HepG2 (cell line): ENCODE data around the gene CENPB. TPM values are rescaled to one million over a fixed set of nuclear protein-coding genes. Genes with fewer than 3 reads are reported as not detected.

Experiments
- ARID2 ChIP-seq: sonication (generic); formaldehyde crosslinking; IDR thresholded peaks from 2 replicates; pipeline ENCODE4 v1.8.1; 2022; ENCODE audit warnings: mild to moderate bottlenecking, missing genetic modification reagents, borderline replicate concordance
- ARNT ChIP-seq: fragments of 450-650 bp; IDR thresholded peaks from 2 replicates; pipeline ENCODE4 v1.6.1; 2017
- HIVEP1 ChIP-seq: sonication (generic); formaldehyde crosslinking; IDR thresholded peaks from 2 replicates; pipeline ENCODE4 v1.4.0; 2020; ENCODE audit warnings: mild to moderate bottlenecking, missing genetic modification reagents
- HNF4A ChIP-seq: sonication (generic); formaldehyde crosslinking; IDR thresholded peaks from 2 replicates; pipeline ENCODE4 v1.4.0; 2020; ENCODE audit warnings: missing genetic modification reagents
- HNRNPH1 ChIP-seq: fragments of 200-400 bp; formaldehyde crosslinking; optimal IDR thresholded peaks from 2 replicates; pipeline ENCODE3; 2017; ENCODE audit warnings: mild to moderate bottlenecking, low read depth, low read length
- HOXA3 ChIP-seq: sonication (generic); formaldehyde crosslinking; IDR thresholded peaks from 2 replicates; pipeline ENCODE4 v1.5.0; 2020; ENCODE audit warnings: missing genetic modification reagents
- JUND ChIP-seq: sonication (generic); formaldehyde crosslinking; IDR thresholded peaks from 2 replicates; pipeline ENCODE4 v1.8.0; 2022; ENCODE audit warnings: mild to moderate bottlenecking, missing genetic modification reagents
- MAF1 ChIP-seq: sonication (generic); formaldehyde crosslinking; IDR thresholded peaks from 2 replicates; pipeline ENCODE4 v1.5.0; 2020; ENCODE audit warnings: missing genetic modification reagents, borderline replicate concordance
- NONO ChIP-seq, 2 experiments: fragments of 450-650 bp in 1 of 2; sonication (generic) in 1 of 2; formaldehyde crosslinking in 1 of 2; IDR thresholded peaks in 1 of 2; conservative IDR thresholded peaks in 1 of 2; 2 replicates each; pipeline versions ENCODE4 v1.6.1 to v1.8.0; 2017 to 2022; ENCODE audit warnings: mild to moderate bottlenecking in 1 of 2, missing genetic modification reagents in 1 of 2, moderate library complexity in 1 of 2
- PHB2 ChIP-seq: fragments of 450-650 bp; IDR thresholded peaks from 2 replicates; pipeline ENCODE4 v1.6.1; 2018; ENCODE audit not compliant: partially characterized antibody
- RFXAP ChIP-seq: sonication (generic); formaldehyde crosslinking; IDR thresholded peaks from 2 replicates; pipeline ENCODE4 v1.4.0; 2020; ENCODE audit warnings: missing genetic modification reagents, borderline replicate concordance
- RORA ChIP-seq: sonication (generic); formaldehyde crosslinking; IDR thresholded peaks from 2 replicates; pipeline ENCODE4 v1.5.0; 2020; ENCODE audit warnings: mild to moderate bottlenecking, missing genetic modification reagents, moderate library complexity
- SIN3B ChIP-seq: fragments of 150-350 bp; IDR thresholded peaks from 2 replicates; pipeline ENCODE4 v1.6.1; 2014; ENCODE audit warnings: low read length
- TBP ChIP-seq: sonication (generic); formaldehyde crosslinking; IDR thresholded peaks from 2 replicates; pipeline ENCODE4 v1.5.0; 2020; ENCODE audit warnings: missing genetic modification reagents
- YY1 ChIP-seq: IDR thresholded peaks from 2 replicates; pipeline ENCODE4 v1.6.1; 2011; ENCODE audit warnings: low read length, low read depth, moderate library complexity, mild to moderate bottlenecking; ENCODE audit not compliant: insufficient read depth, insufficient replicate concordance
- ZNF343 ChIP-seq: sonication (generic); formaldehyde crosslinking; IDR thresholded peaks from 2 replicates; pipeline ENCODE4 v1.4.0; 2020; ENCODE audit warnings: mild to moderate bottlenecking, missing genetic modification reagents
- ZNF383 ChIP-seq: sonication (generic); formaldehyde crosslinking; IDR thresholded peaks from 2 replicates; pipeline ENCODE4 v1.4.0; 2020; ENCODE audit warnings: missing genetic modification reagents, mild to moderate bottlenecking, borderline replicate concordance
- ZNF432 ChIP-seq: sonication (generic); formaldehyde crosslinking; IDR thresholded peaks from 2 replicates; pipeline ENCODE4 v1.5.0; 2020; ENCODE audit warnings: missing genetic modification reagents, mild to moderate bottlenecking, borderline replicate concordance
- ZSCAN22 ChIP-seq: sonication (generic); formaldehyde crosslinking; IDR thresholded peaks from 2 replicates; pipeline ENCODE4 v1.4.0; 2020; ENCODE audit warnings: mild to moderate bottlenecking, missing genetic modification reagents
- ZSCAN29 ChIP-seq: sonication (generic); formaldehyde crosslinking; conservative IDR thresholded peaks from 2 replicates; pipeline ENCODE4 v1.4.0; 2020; ENCODE audit warnings: mild to moderate bottlenecking, missing genetic modification reagents
- polyA plus RNA-seq, 8 experiments: library from polyadenylated mRNA; depleted of rRNA in 3 of 8; stranded (reverse) in 7 of 8; unstranded in 1 of 8; fragments of >200 nt; fragmentation: Illumina TruSeq in 4 of 8; extraction: Trizol in 4 of 8; gene quantifications; 2 replicates each; pipeline versions ENCODE4 v1.2.1 to v1.2.3, GENCODE V29; 2011 to 2016; ENCODE audit warnings: low read depth in 4 of 8, missing spikeins in 1 of 8, mixed read lengths in 1 of 8; ENCODE audit not compliant: insufficient read depth in 1 of 8
- total RNA-seq, 5 experiments: library from RNA; depleted of rRNA; stranded (reverse); fragments of >200 nt; fragmentation: Illumina TruSeq; extraction: Trizol; gene quantifications; 2 replicates each; pipeline ENCODE4 v1.2.3, GENCODE V29; 2016; ENCODE audit warnings: low read depth in 1 of 5
- TF ChIP-seq, protein P1 (sequence below): sonication (generic); formaldehyde crosslinking; IDR thresholded peaks from 2 replicates; pipeline ENCODE4 v1.4.0; 2020; ENCODE audit warnings: missing genetic modification reagents
- TF ChIP-seq, protein P2 (sequence below): sonication (generic); formaldehyde crosslinking; IDR thresholded peaks from 2 replicates; pipeline ENCODE4 v1.5.1; 2020; ENCODE audit warnings: mild to moderate bottlenecking, missing genetic modification reagents
- TF ChIP-seq, protein P3 (sequence below): sonication (generic); formaldehyde crosslinking; conservative IDR thresholded peaks from 2 replicates; pipeline ENCODE4 v1.8.1; 2023; ENCODE audit warnings: missing genetic modification reagents

CENPB gene
- total and polyA plus RNA-seq, 2 of the 13 experiments (the other 11 are each of a cell fraction or from before 2014, with no cell fraction given), result 10.4 to 54.5 TPM

DNA sequence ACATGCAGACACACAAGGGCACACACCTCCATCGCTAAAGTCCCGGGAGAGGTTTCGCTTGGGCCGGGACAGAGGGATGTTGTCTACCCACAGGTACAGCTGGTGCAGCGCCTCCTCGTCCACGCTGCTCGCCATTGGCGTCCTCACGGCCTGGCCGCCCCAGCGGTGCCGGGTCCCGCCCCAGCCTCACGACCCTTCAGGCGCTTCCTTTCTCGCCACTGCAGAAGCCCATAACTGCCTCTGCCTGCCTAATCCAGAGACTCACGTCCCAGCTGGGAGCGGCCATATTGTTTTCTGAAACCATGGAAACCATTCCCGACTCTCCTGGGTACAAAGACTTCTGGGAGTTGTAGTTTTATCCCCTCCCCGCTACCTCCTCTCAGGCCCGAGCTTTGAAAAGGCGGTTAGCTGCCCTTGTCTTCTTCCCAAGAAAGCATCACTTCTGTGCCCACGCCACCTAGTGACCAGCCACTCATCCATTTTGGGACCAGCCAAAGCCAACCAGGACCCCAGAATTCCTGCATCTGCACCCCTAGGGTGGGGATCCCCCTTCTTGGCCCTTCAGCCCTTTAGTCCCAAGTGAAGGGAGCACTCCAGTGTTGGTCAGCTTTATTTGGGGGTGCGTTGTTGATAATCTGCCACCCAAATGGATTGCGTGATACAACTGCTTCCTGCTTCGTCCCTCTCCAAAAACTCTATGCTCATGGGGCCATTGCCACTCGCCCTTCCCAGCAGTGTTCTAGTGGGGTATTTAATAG, 5.2 kb downstream of the CENPB start, which contains the start of gene SPEF1 (continued):
- TF ChIP-seq SIN3B (0 out of 2 replicates have a peak, but pooled peaks have one; percentile 44), NONO (IDR thresholded peaks at IDR 0.05) (no peak), NONO (CRISPR knock-in tag; conservative IDR thresholded peaks at IDR 0.05) (no peak), ARID2 (CRISPR knock-in tag) (no peak), ZSCAN29 (CRISPR knock-in tag) (no peak), ZNF383 (CRISPR knock-in tag) (no peak), ZNF343 (CRISPR knock-in tag) (no peak), YY1 (peak; percentile 99), HIVEP1 (CRISPR knock-in tag) (no peak), TBP (CRISPR knock-in tag) (no peak), ZSCAN22 (CRISPR knock-in tag) (no peak), HNF4A (CRISPR knock-in tag) (no peak), ZNF432 (CRISPR knock-in tag) (no peak), MAF1 (CRISPR knock-in tag) (no peak), RORA (CRISPR knock-in tag) (no peak), JUND (no peak), PHB2 (no peak), HNRNPH1 (peak; percentile 55), HOXA3 (CRISPR knock-in tag) (peak; percentile 83; the same call in 1 of the 2 replicates), RFXAP (CRISPR knock-in tag) (peak; percentile 16; the same call in 1 of the 2 replicates), ARNT (no peak)
- TF ChIP-seq, protein P1, sequence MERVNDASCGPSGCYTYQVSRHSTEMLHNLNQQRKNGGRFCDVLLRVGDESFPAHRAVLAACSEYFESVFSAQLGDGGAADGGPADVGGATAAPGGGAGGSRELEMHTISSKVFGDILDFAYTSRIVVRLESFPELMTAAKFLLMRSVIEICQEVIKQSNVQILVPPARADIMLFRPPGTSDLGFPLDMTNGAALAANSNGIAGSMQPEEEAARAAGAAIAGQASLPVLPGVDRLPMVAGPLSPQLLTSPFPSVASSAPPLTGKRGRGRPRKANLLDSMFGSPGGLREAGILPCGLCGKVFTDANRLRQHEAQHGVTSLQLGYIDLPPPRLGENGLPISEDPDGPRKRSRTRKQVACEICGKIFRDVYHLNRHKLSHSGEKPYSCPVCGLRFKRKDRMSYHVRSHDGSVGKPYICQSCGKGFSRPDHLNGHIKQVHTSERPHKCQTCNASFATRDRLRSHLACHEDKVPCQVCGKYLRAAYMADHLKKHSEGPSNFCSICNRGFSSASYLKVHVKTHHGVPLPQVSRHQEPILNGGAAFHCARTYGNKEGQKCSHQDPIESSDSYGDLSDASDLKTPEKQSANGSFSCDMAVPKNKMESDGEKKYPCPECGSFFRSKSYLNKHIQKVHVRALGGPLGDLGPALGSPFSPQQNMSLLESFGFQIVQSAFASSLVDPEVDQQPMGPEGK (CRISPR knock-in tag), result peak; percentile 52
- TF ChIP-seq, protein P2, sequence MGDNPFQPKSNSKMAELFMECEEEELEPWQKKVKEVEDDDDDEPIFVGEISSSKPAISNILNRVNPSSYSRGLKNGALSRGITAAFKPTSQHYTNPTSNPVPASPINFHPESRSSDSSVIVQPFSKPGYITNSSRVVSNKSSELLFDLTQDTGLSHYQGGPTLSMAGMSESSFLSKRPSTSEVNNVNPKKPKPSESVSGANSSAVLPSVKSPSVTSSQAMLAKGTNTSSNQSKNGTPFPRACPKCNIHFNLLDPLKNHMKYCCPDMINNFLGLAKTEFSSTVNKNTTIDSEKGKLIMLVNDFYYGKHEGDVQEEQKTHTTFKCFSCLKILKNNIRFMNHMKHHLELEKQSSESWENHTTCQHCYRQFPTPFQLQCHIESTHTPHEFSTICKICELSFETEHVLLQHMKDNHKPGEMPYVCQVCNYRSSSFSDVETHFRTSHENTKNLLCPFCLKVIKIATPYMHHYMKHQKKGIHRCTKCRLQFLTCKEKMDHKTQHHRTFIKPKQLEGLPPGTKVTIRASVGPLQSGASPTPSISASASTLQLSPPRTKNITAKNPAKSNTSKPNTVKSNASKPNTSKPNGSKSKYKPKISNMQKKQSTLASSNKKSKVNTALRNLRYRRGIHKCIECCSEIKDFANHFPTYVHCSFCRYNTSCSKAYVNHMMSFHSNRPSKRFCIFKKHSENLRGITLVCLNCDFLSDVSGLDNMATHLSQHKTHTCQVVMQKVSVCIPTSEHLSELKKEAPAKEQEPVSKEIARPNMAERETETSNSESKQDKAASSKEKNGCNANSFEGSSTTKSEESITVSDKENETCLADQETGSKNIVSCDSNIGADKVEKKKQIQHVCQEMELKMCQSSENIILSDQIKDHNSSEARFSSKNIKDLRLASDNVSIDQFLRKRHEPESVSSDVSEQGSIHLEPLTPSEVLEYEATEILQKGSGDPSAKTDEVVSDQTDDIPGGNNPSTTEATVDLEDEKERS (CRISPR knock-in tag), result no peak
- TF ChIP-seq, protein P3, sequence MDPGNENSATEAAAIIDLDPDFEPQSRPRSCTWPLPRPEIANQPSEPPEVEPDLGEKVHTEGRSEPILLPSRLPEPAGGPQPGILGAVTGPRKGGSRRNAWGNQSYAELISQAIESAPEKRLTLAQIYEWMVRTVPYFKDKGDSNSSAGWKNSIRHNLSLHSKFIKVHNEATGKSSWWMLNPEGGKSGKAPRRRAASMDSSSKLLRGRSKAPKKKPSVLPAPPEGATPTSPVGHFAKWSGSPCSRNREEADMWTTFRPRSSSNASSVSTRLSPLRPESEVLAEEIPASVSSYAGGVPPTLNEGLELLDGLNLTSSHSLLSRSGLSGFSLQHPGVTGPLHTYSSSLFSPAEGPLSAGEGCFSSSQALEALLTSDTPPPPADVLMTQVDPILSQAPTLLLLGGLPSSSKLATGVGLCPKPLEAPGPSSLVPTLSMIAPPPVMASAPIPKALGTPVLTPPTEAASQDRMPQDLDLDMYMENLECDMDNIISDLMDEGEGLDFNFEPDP (CRISPR knock-in tag), result no peak
